OCI-M2 (cell line): ENCODE results near the gene CD151.

Source experiments
- DNase-seq: peaks from one replicate; lab custom pipeline; 2025; ENCODE audit not compliant: unreplicated experiment; lab: John Stamatoyannopoulos, UW

The CD151 gene

DNA sequence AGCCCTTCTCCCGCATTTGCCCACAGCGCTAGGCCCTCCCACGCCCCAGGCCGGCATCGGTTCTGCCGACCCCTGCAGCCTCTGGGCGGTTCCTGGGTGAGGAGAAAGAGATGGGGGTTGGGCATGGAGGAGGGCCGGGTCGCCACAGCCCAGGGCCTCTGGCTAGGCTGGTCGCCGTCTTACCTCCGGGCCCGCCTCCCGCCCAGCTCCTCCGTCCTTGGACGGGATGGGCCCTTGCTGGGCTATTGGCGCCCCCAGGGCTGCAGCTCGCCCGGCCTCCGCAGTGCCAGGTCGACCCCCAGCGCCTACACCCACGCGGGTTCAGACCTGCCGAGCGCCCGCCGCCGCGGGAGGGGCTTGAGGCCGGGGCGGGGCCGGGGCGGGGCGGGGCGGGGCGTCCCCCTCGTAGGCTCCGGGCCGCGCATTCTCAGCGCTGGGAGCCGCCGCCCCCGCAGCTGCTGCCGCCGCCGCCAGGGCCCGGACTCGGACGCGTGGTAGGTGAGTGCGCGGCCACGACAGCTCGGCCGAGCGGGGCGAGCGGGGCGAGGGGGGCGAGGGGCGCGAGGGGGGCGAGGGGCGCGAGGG is at the start of gene CD151:
Gene CD151, plus strand, starts transcription at position 424 of the 585 bp plus-strand sequence. CDS start 3,118 bp downstream, outside the sequence.
- DNase-seq, result no peak

- no peak for DNase-seq
These were observed 49.2 kb upstream of the CD151 start for GRCh38 chr11:783581-784015.

GRCh38 chr11:786235-787083 is 46.3 kb upstream of the CD151 start:
- no peak for DNase-seq

DNA sequence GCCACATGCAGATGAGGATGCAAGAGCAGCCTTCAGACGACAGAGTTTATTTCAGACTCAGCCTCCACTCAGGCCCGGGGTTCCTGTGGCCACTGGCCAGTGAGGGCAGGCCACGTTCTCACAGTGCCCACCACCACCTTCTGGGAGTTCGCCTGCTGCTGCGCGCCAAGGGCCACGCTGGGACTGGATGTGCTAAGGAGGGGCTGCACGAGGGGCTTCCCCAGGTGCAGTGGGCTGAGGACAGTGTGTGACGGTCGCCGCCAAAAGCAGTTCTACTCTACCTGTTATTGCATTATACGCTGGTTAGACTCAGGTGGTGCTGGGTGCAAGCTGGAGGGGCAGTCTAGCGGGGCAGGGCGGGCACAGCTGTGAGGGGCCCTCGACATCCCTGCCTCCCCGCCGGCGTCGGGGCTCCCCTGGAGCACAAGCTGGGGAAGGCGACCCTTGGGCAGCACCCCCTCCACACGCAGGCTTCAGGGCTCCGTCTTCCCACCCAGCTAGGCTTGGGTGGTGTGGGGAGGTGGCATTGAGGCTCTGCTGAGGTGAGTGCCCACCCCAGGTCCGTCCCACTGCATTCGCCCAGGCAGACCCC is 45.6 kb upstream of the CD151 start:
- no peak for DNase-seq

GRCh38 chr11:788009-788640 is 44.6 kb upstream of the CD151 start:
- DNase-seq, result no peak

GRCh38 chr11:788953-789940 is 43.5 kb upstream of the CD151 start:
- no peak for DNase-seq

DNA sequence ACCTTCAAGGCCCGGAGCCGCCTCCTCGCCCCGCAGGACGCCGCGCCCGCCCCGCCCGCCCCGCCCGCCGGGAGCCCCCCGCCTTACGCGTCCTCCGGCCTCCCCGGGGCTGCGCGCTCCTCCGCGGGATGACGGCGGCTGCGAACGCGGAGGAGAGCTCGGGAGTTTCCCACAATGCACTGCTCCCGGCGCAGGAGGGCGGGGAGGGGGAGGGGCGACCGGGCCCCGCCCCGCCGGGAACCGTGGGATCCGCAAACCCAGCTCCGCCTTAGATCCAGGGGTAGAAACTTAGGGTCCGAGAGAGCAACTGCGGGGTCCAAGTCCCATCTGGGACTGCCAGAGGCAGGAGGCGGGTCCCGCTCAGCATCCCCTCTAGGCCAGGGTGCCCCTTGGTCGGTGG is 42.8 kb upstream of the CD151 start, which contains the start of gene CEND1:
Gene CEND1, minus strand, starts transcription at position 148 of the 400 bp plus-strand sequence. CDS start 1,514 bp downstream, outside the sequence.
- no peak for DNase-seq

DNA sequence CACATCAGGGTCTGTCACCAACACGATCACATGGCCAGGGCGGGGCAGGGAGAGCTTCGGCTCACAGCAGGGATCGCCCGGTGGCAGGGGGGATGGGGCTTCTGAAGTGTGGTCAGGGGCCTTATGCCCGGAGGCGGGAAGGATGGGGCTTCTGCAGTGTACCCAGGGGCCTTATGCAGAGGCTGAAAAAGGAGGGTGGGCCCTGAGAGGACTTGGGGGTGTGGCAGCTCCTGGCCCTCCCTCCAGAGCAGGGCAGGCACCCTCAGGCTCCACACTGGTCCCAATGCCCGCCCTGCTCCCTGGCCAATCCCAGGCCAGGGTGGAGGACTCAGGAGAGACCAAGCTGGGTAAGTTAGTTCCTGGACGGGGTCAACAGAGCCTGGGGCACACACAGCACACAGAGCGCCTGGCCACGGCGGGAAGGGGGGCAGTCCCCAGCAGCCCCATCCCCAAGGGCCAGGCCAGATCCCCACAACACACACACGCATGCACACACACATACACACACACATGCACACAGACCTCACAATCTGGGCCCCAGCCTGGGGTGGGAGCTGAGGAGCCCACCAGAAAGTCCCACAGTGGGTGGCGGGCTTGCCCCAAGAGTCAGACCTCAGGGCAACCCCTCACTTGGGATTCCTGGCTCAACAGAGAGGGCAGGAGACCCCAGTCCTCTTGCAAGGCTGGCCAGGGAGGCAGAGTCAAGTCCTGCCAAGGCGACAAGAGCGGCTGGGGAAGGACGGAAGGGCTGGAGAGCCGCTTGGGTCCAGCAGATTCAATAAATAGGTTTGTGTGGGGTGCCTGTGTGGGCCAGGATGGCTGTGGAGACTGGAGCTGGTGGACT is 41.8 kb upstream of the CD151 start:
- DNase-seq, result no peak

- no peak for DNase-seq
These were observed 40.9 kb upstream of the CD151 start for GRCh38 chr11:791658-792534.

- no peak for DNase-seq
These were observed 40.3 kb upstream of the CD151 start for GRCh38 chr11:792535-792821.

- no peak for DNase-seq
These were observed 39.9 kb upstream of the CD151 start for GRCh38 chr11:792873-793272.

GRCh38 chr11:793556-793955 is 39.2 kb upstream of the CD151 start:
- no peak for DNase-seq

GRCh38 chr11:794013-794765 is 38.6 kb upstream of the CD151 start:
- DNase-seq, result no peak

GRCh38 chr11:794766-795633 is 37.8 kb upstream of the CD151 start:
- no peak for DNase-seq

- no peak for DNase-seq
These were observed 36.9 kb upstream of the CD151 start for GRCh38 chr11:795634-796564.
